NCI-H2196 (cell line): ENCODE results near the gene HACD4.

Source experiments
- DNase-seq: peaks from one replicate; lab custom pipeline; 2025; ENCODE audit not compliant: unreplicated experiment; lab: John Stamatoyannopoulos, UW

Gene HACD4

GRCh38 chr9:21031091-21031807 is at the start of gene HACD4:
HACD4 (minus strand) TSS chr9:21031640; CDS start chr9:21031590, 50 bp downstream.
- DNase-seq, result no peak

GRCh38 chr9:21080793-21081192 is 49.4 kb upstream of the HACD4 start:
- no peak for DNase-seq

- no peak for DNase-seq
Observed at GRCh38 chr9:21078702-21079101, 47.3 kb upstream of the HACD4 start.

GRCh38 chr9:21077781-21078180 is 46.3 kb upstream of the HACD4 start, which contains the start of gene IFNB1:
IFNB1 (minus strand) TSS chr9:21077942; CDS start chr9:21077869, 73 bp downstream.
- no peak for DNase-seq

- no peak for DNase-seq
Observed at GRCh38 chr9:21075484-21075883, 44.0 kb upstream of the HACD4 start.

- no peak for DNase-seq
Observed at GRCh38 chr9:21070906-21071305, 39.5 kb upstream of the HACD4 start.

GRCh38 chr9:21070171-21070571 is 38.7 kb upstream of the HACD4 start:
- no peak for DNase-seq

- no peak for DNase-seq
Observed at GRCh38 chr9:21060919-21061561, 29.6 kb upstream of the HACD4 start.

GRCh38 chr9:21056931-21057330 is 25.5 kb upstream of the HACD4 start:
- peak; percentile 13 for DNase-seq

GRCh38 chr9:21053851-21054250 is 22.4 kb upstream of the HACD4 start:
- no peak for DNase-seq

GRCh38 chr9:21047281-21047691 is 15.8 kb upstream of the HACD4 start:
- DNase-seq, result no peak

- DNase-seq, result no peak
Observed at GRCh38 chr9:21043841-21044240, 12.4 kb upstream of the HACD4 start.

- no peak for DNase-seq
Observed at GRCh38 chr9:21042466-21042865, 11.0 kb upstream of the HACD4 start.

GRCh38 chr9:21039302-21039701 is 7.9 kb upstream of the HACD4 start:
- no peak for DNase-seq

GRCh38 chr9:21037278-21037677 is 5.8 kb upstream of the HACD4 start:
- DNase-seq, result no peak

GRCh38 chr9:21031808-21032183 is 356 bp upstream of the HACD4 start:
- DNase-seq, result no peak

GRCh38 chr9:21030389-21031035 is 928 bp downstream of the HACD4 start:
- no peak for DNase-seq

- DNase-seq, result no peak
Observed at GRCh38 chr9:21029661-21030060, 1.8 kb downstream of the HACD4 start.

GRCh38 chr9:21028466-21028865 is 3.0 kb downstream of the HACD4 start:
- DNase-seq, result no peak

GRCh38 chr9:21027295-21027694 is 4.1 kb downstream of the HACD4 start:
- DNase-seq, result no peak

- DNase-seq, result no peak
Observed at GRCh38 chr9:21023861-21024260, 7.6 kb downstream of the HACD4 start.

GRCh38 chr9:21018177-21018576 is 13.3 kb downstream of the HACD4 start:
- DNase-seq, result no peak
